Stomach (tissue), 9 donors: ENCODE measurements around the gene TMEM52B. TPM values are rescaled to one million over a fixed set of nuclear protein-coding genes. Genes with fewer than 3 reads are reported as not detected.

Experiments
- DNase-seq, 2 donors: peaks; one replicate each; pipeline versions ENCODE4 v3.0.0 to v3.0.0-alpha.2; 2013 to 2019
- H3K27ac ChIP-seq, 5 donors: fragments of 200-600 bp in 4 of 5; sonication (generic) in 4 of 5; one replicate each; pipeline ENCODE4 v1.5.1; 2013 to 2019; ENCODE audit warnings: mild to moderate bottlenecking in 1 of 5, moderate library complexity in 1 of 5
- H3K27me3 ChIP-seq, 3 donors: fragments of 200-600 bp; sonication (generic); one replicate each; pipeline ENCODE4 v1.5.1; 2017 to 2019; ENCODE audit warnings: mixed run types in 1 of 3
- H3K36me3 ChIP-seq, 4 donors: fragments of 200-600 bp; sonication (generic); 1 replicate in 3 of 4; 2 replicates in 1 of 4; pipeline ENCODE4 v1.5.1; 2016 to 2019
- H3K4me1 ChIP-seq, 4 donors: fragments of 200-600 bp; sonication (generic); one replicate each; pipeline ENCODE4 v1.5.1; 2016 to 2019
- H3K4me3 ChIP-seq, 4 donors: fragments of 200-600 bp; sonication (generic) in 3 of 4; one replicate each; pipeline ENCODE4 v1.5.1; 2016 to 2019; ENCODE audit warnings: mild to moderate bottlenecking in 1 of 4
- H3K9me3 ChIP-seq, 4 donors: fragments of 200-600 bp; sonication (generic); one replicate each; pipeline ENCODE4 v1.5.1; 2016 to 2019
- EP300 ChIP-seq: sonication (generic); formaldehyde crosslinking; IDR thresholded peaks from one replicate; pipeline ENCODE4 v1.6.1; 2017; ENCODE audit warnings: antibody characterized with exemption
- POLR2A ChIP-seq, 4 donors: fragments of 450-650 bp; IDR thresholded peaks; one replicate each; pipeline ENCODE4 v1.6.1; 2016; ENCODE audit warnings: antibody characterized with exemption in 4 of 4, control low read depth in 2 of 4, mild to moderate bottlenecking in 1 of 4, moderate library complexity in 1 of 4
- POLR2AphosphoS5 ChIP-seq, 3 donors: sonication (generic); formaldehyde crosslinking; IDR thresholded peaks; one replicate each; pipeline ENCODE4 v1.6.1; 2016; ENCODE audit warnings: antibody characterized with exemption in 3 of 3
- WGBS, 5 donors: extraction: QIAGEN DNeasy Blood & Tissue Kit in 3 of 5; methylation state at CpG; one replicate each; pipeline versions ENCODE4 v1.1.5 to v1.1.7; 2013 to 2018; 5-methylcytosine and 5-hydroxymethylcytosine counted together
- intact Hi-C: fragments of 100-400 bp; cut with DNase I; formaldehyde crosslinking; loops from one replicate; pipeline ENCODE4 v1.15.1; 2023; ENCODE audit warnings: low total_unique reads
- polyA plus RNA-seq, 3 donors: library from polyadenylated mRNA; stranded (reverse); fragments of 200-250 nt; gene quantifications; one replicate each; pipeline ENCODE4 v1.2.3, GENCODE V29; 2013
- total RNA-seq, 5 donors: library from RNA; depleted of rRNA; stranded (reverse); fragments of >200 nt; gene quantifications; one replicate each; pipeline versions ENCODE4 v1.1.0 to v1.2.3, GENCODE V29; 2014 to 2016
- TF ChIP-seq, protein P1 (sequence below), 7 experiments: fragments of 450-650 bp in 4 of 7; fragments of 200-600 bp in 3 of 7; sonication (generic) in 3 of 7; IDR thresholded peaks; one replicate each; pipeline ENCODE4 v1.5.1; 2016 to 2019; ENCODE audit warnings: antibody characterized with exemption in 7 of 7, control low read depth in 2 of 7, mild to moderate bottlenecking in 1 of 7
- donor health status: healthy with polysubstance abuse.
- donor health status: Bipolar disorder and iron deficiency.
- donor health status: healthy.

Gene TMEM52B
- total and polyA plus RNA-seq, 8 donors: 0.14 to 1.4 (median 0.60) TPM; not detected in 4

DNA sequence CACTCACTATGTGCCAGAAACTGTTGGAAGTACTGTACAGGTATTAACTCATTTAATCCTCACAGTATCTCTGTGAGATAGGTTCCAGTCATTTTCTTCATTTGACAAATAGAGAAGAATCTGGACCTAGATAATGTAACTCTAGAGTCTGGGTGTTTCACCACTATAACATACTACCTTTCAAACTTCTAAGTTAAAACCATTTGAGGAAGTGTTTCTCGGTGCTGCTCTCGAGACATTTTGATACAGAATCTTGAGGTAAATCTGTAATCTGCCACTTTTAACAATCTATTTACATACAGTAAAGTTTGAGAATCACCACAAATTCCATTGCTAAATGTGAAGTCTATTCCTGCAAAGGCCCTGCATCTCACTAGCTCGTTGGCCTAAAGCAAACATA is 15.7 kb upstream of the TMEM52B start:
- Histone ChIP-seq H3K27ac (no peak overlapping the region), H3K4me3 (no peak overlapping the region), H3K36me3 (no peaks in the 10 kb centered on the region), H3K4me1 (peaks cover 0 to 14% (median 4%) of the 10 kb centered on the region in 4 donors), H3K9me3 (no peaks in the 10 kb centered on the region), H3K27me3 (no peaks in the 10 kb centered on the region)
- TF ChIP-seq POLR2AphosphoS5 (IDR thresholded peaks at IDR 0.05) (no peak), EP300 (no peak), POLR2A (IDR thresholded peaks at IDR 0.05) (no peak)
- TF ChIP-seq, protein P1, sequence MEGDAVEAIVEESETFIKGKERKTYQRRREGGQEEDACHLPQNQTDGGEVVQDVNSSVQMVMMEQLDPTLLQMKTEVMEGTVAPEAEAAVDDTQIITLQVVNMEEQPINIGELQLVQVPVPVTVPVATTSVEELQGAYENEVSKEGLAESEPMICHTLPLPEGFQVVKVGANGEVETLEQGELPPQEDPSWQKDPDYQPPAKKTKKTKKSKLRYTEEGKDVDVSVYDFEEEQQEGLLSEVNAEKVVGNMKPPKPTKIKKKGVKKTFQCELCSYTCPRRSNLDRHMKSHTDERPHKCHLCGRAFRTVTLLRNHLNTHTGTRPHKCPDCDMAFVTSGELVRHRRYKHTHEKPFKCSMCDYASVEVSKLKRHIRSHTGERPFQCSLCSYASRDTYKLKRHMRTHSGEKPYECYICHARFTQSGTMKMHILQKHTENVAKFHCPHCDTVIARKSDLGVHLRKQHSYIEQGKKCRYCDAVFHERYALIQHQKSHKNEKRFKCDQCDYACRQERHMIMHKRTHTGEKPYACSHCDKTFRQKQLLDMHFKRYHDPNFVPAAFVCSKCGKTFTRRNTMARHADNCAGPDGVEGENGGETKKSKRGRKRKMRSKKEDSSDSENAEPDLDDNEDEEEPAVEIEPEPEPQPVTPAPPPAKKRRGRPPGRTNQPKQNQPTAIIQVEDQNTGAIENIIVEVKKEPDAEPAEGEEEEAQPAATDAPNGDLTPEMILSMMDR (IDR thresholded peaks at IDR 0.05): no peak
- DNase-seq: no peak
- 45 to 62% (median 51%) methylated on average over 3 of the region's 3 CpGs for WGBS, 5 donors
- intact Hi-C loops: no loop called here

DNA sequence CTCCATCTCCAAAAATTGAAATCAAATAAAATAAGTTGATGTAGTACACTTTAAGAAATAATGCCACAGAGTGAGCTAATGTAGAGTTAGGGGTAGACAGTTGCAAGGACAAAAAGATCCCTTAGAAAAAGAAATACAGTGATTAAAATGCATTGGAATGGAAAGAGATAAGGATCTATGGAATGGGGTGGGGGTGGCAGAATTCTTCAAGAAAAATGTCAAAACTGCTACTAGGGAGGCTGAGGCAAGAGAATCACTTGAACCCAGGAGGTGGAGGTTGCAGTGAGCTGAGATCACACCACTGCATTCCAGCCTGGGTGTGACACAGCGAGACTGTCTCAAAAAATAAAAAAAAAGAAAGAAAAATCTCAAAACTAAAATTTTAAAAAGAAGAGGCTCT is 13.4 kb upstream of the TMEM52B start:
- no peaks in the 10 kb centered on the region for H3K27me3 ChIP-seq
- H3K4me3 ChIP-seq: no peak overlapping the region
- peaks cover 0 to 11% (median 3%) of the 10 kb centered on the region in 4 donors for H3K4me1 ChIP-seq
- intact Hi-C loops: no loop called here
- 0 to 50% (median 0%) methylated on average over 1 of the region's 1 CpG for WGBS, 5 donors
- H3K36me3 ChIP-seq: no peaks in the 10 kb centered on the region
- H3K27ac ChIP-seq: no peak overlapping the region
- no peaks in the 10 kb centered on the region for H3K9me3 ChIP-seq
- TF ChIP-seq POLR2AphosphoS5 (IDR thresholded peaks at IDR 0.05) (no peak), EP300 (no peak)
- TF ChIP-seq, protein P1 (IDR thresholded peaks at IDR 0.05): no peak
- no peak for DNase-seq

DNA sequence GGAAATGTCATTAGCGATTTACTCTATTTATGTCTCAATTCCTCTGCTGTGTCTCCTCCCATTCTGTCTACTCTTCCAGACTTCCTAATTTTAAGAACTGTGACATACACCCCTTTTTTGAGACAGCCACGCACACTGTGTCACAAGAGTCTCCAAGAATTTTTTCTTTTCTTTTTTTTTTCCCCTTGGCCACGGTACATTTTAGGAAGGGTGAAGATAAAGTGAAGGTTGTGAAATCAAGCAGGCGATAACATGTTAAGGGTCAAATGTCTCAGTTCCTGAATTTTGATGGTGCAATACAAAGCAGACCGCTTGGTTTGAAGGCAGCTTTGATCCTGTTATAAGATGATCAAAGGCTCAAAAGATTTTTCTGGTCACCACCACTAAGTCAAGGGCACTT is 11.2 kb upstream of the TMEM52B start:
- no peak for DNase-seq
- intact Hi-C loops: no loop called here
- Histone ChIP-seq H3K27ac (peak overlapping the region in 4 of 5 donors; percentile 15 to 54 (median 27)), H3K36me3 (no peaks in the 10 kb centered on the region), H3K4me3 (no peak overlapping the region), H3K4me1 (peaks cover 0 to 3% (median 0%) of the 10 kb centered on the region in 4 donors), H3K9me3 (no peaks in the 10 kb centered on the region), H3K27me3 (no peaks in the 10 kb centered on the region)
- no peak for TF ChIP-seq POLR2A (IDR thresholded peaks at IDR 0.05)
- TF ChIP-seq POLR2AphosphoS5 (IDR thresholded peaks at IDR 0.05): no peak
- TF ChIP-seq EP300: no peak
- TF ChIP-seq, protein P1 (IDR thresholded peaks at IDR 0.05): no peak
- WGBS, 5 donors: 51 to 60% (median 55%) methylated on average over 5 of the region's 5 CpGs

DNA sequence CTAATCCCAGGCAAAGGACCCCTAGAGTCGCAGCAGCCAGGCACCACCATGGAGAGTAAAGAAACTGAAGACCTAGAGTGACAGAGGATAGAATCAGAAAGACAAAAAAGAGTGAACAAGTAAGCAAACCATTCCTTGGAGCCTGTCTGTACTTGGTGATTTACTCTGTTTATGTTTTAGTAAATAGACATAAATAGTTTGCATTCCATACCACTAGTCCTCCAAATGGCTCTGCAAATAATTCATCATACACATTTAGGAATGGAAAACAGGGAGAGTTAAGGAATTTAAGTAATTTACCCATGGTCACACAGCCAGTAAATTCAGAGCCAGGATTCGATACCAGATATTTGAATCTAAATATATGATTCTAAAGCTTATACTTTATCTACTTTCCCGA is 9.7 kb upstream of the TMEM52B start:
- Histone ChIP-seq H3K4me3 (no peak overlapping the region), H3K27ac (peak overlapping the region in 1 of 5 donors; percentile 5), H3K27me3 (no peaks in the 10 kb centered on the region), H3K4me1 (peaks cover 0 to 3% (median 0%) of the 10 kb centered on the region in 4 donors), H3K36me3 (no peaks in the 10 kb centered on the region), H3K9me3 (no peaks in the 10 kb centered on the region)
- DNase-seq: no peak
- 42 to 68% (median 62%) methylated on average over 3 of the region's 3 CpGs for WGBS, 5 donors
- intact Hi-C loops: no loop called here
- no peak for TF ChIP-seq POLR2AphosphoS5 (IDR thresholded peaks at IDR 0.05)
- no peak for TF ChIP-seq EP300
- TF ChIP-seq POLR2A (IDR thresholded peaks at IDR 0.05): no peak
- TF ChIP-seq, protein P1 (IDR thresholded peaks at IDR 0.05): no peak
